Measurements from ENCODE around the gene MIPOL1.

MIPOL1 gene

DNA sequence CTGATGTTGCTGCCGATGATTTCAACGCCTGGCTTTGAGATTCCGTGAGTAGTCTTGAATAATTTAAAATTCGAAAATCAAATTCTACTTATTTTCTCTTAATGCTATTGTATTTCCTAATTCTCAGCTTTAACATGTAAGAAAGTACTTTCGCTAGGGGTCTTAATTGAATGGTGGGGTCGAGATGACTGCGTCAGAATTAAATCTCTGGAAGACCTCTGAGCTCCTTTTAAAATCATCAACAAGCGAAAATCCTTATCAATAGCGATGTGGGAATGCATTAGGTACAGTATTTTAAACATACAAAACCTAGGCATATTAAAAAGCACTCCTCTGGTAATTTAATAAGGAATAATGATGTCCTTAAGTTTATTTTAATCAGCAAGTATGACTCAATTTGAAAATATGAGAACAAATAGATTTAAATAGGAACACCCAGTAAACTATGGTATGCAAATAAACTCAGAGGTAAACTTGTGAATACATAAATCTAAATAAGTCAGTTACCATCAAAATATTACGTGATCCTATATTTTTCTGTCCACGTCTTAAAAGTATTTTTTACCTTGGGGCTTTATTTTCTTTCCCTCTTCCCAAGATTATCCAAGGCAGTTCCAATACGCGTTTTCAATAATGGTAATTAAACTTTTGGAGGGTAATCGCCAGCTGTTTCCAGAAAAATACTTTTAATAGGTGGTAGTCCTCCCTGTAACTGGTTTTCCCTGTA lies 395.9 kb downstream of the MIPOL1 start:
- Histone ChIP-seq H3K27ac (ENCODE audit: low read depth, low read length, poor library complexity, severe bottlenecking) (no peak overlapping the region), H2AFZ (ENCODE audit: low read length) (no peak overlapping the region), H3K9ac (ENCODE audit: low read length) (no peak overlapping the region), H3K9me3 (ENCODE audit: low read length) (no peaks in the 10 kb centered on the region), H3K9me2 (ENCODE audit: low read depth, low read length) (no peaks in the 10 kb centered on the region), H3K36me3 (ENCODE audit: insufficient read depth, low read length) (no peaks in the 10 kb centered on the region), H4K20me1 (ENCODE audit: insufficient read depth, low read length) (no peaks in the 10 kb centered on the region), H3K79me2 (ENCODE audit: insufficient read depth, low read length) (no peaks in the 10 kb centered on the region), H3F3A (ENCODE audit: insufficient read depth, low read length) (no peaks in the 10 kb centered on the region), H3K4me2 (ENCODE audit: low read length) (no peak overlapping the region), H3K4me1 (ENCODE audit: insufficient read depth, low read length, severe bottlenecking) (no peaks in the 10 kb centered on the region), H3K4me3 (ENCODE audit: low read depth, low read length, poor library complexity, severe bottlenecking) (no peak overlapping the region), H3K27me3 (ENCODE audit: insufficient read depth, low read length) (no peaks in the 10 kb centered on the region)
- TF ChIP-seq EZH2 (IDR thresholded peaks at IDR 0.05; ENCODE audit: borderline replicate concordance, low read length) (no peak), CTCF (IDR thresholded peaks at IDR 0.05; ENCODE audit: low read length) (no peak)

DNA sequence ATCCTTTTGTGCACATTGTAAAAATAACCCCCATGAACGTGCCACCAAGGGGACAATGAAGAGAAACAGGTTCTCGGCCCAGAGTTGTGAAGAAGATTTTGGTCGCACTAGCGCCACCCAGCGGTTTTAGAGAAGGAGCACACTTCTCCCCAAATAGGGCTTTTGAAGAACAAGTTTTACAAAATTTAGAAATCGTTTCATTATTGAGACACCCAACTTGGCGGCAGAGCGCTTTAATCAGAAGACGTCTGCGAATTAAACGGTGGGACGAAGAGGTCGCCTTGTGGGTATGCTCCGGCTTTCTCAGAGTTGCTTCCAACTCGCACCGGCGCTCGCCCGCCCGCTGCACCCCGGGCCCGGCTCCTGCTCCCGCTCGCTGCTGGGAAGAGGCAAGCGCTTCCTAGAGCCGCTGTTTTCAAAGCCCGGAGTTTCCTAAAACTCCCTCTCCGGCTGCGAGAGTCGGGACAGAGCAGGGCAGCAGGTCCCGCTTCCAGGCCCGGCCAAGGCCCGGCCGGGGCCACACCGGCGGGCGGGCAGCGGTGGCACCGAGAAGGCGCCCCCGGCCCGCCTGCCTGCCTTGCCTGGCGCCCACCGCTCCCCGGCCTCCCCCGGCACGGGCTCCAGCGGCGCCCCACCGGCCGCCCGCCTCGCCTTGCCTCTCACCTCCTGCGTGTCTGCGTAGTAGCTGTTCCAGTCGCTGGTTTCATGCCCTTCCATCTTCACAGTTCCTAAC lies 396.7 kb downstream of the MIPOL1 start:
- TF ChIP-seq CTCF (IDR thresholded peaks at IDR 0.05; ENCODE audit: low read length) = peak; percentile 70
- no peak for TF ChIP-seq EZH2 (IDR thresholded peaks at IDR 0.05; ENCODE audit: borderline replicate concordance, low read length)
- Histone ChIP-seq H3K27me3 (ENCODE audit: insufficient read depth, low read length) (no peaks in the 10 kb centered on the region), H3K79me2 (ENCODE audit: insufficient read depth, low read length) (no peaks in the 10 kb centered on the region), H3F3A (ENCODE audit: insufficient read depth, low read length) (no peaks in the 10 kb centered on the region), H3K4me1 (ENCODE audit: insufficient read depth, low read length, severe bottlenecking) (no peaks in the 10 kb centered on the region), H2AFZ (ENCODE audit: low read length) (no peak overlapping the region), H3K36me3 (ENCODE audit: insufficient read depth, low read length) (no peaks in the 10 kb centered on the region), H3K9me3 (ENCODE audit: low read length) (no peaks in the 10 kb centered on the region), H3K4me3 (ENCODE audit: low read depth, low read length, poor library complexity, severe bottlenecking) (no peak overlapping the region), H4K20me1 (ENCODE audit: insufficient read depth, low read length) (no peaks in the 10 kb centered on the region), H3K9me2 (ENCODE audit: low read depth, low read length) (no peaks in the 10 kb centered on the region), H3K27ac (ENCODE audit: low read depth, low read length, poor library complexity, severe bottlenecking) (no peak overlapping the region), H3K4me2 (ENCODE audit: low read length) (no peak overlapping the region), H3K9ac (ENCODE audit: low read length) (no peak overlapping the region)

DNA sequence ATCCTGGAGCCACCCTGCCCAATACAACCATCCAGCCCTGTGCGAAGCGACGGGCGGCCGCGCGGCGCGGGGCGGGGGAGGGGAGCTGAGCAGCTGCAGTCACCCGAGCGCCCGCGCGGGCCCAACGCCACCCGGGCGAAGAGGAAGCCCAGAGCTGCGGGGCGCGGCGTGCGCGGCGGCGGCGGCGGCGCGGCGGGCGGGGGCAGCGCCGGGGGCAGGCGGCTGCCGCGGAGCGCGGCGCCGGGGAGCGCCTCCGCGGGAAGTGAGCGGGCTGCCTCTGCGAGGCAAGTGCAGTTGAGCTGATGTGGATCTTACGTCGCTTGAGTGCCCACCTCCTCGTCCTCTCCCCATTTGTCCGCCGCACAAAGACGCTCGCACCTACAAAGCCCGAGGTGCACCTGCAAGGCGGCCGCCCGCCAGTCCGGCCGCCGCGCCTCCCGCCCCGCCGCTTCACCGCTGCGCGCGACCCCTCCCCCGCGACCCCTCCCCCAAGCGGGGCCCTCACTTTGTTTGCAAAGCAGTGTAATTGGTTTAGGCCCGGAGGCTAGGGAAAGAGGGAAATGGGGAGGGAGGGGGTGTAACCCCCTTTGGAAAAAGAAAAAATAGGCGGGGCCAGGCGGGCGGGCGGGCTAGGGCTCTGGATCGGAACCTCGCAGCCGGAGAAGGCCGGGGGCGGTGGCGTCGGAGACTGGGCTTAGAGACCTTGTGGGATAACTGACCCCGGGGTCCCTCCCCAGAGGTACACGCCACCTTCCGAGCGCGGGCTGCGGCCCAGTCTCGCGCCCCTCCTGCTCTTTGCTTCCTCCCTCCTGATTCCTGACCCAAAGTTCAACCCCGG lies 397.5 kb downstream of the MIPOL1 start, which contains the start of the genes FOXA1 and TTC6:
Gene FOXA1 (minus strand): TSS at position 279 of the 838 bp plus-strand sequence. CDS start 277 bp downstream, at position 2.
Gene TTC6 (plus strand): TSS at position 659 of the 838 bp plus-strand sequence. CDS start 26,436 bp downstream, outside the sequence.
- Histone ChIP-seq H3K9me2 (ENCODE audit: low read depth, low read length) (no peaks in the 10 kb centered on the region), H3K27ac (ENCODE audit: low read depth, low read length, poor library complexity, severe bottlenecking) (no peak within 1 kb of the TSS), H3F3A (ENCODE audit: insufficient read depth, low read length) (no peaks in the 10 kb centered on the region), H3K9ac (ENCODE audit: low read length) (no peak within 1 kb of the TSS), H3K9me3 (ENCODE audit: low read length) (no peaks in the 10 kb centered on the region), H3K36me3 (ENCODE audit: insufficient read depth, low read length) (no peaks in the 10 kb centered on the region), H3K4me2 (ENCODE audit: low read length) (no peak within 1 kb of the TSS), H4K20me1 (ENCODE audit: insufficient read depth, low read length) (no peaks in the 10 kb centered on the region), H3K27me3 (ENCODE audit: insufficient read depth, low read length) (no peaks in the 10 kb centered on the region), H3K79me2 (ENCODE audit: insufficient read depth, low read length) (no peaks in the 10 kb centered on the region), H3K4me3 (ENCODE audit: low read depth, low read length, poor library complexity, severe bottlenecking) (no peak within 1 kb of the TSS), H3K4me1 (ENCODE audit: insufficient read depth, low read length, severe bottlenecking) (no peaks in the 10 kb centered on the region), H2AFZ (ENCODE audit: low read length) (no peak within 1 kb of the TSS)
- TF ChIP-seq CTCF (IDR thresholded peaks at IDR 0.05; ENCODE audit: low read length) = no peak
- TF ChIP-seq EZH2 (IDR thresholded peaks at IDR 0.05; ENCODE audit: borderline replicate concordance, low read length) = no peak
